ENCODE measurements around the gene TC2N.

The TC2N gene

GRCh38 chr14:91844029-91844428 is 23.3 kb downstream of the TC2N start:
- ChIA-PET POLR2A (no interaction called here), CTCF (no interaction called here)
- TF ChIP-seq CTCF (IDR thresholded peaks at IDR 0.05; ENCODE audit: control extremely low read depth, extremely low read depth, low read depth, missing control alignments): no peak
- DNase-seq (ENCODE audit: extremely low spot score): no peak

GRCh38 chr14:91843437-91843836 is 23.9 kb downstream of the TC2N start:
- DNase-seq (ENCODE audit: extremely low spot score): no peak
- POLR2A ChIA-PET: no interaction called here
- no peak for TF ChIP-seq CTCF (IDR thresholded peaks at IDR 0.05; ENCODE audit: control extremely low read depth, extremely low read depth, low read depth, missing control alignments)
- CTCF ChIA-PET: no interaction called here

GRCh38 chr14:91841065-91841464 is 26.3 kb downstream of the TC2N start:
- DNase-seq (ENCODE audit: extremely low spot score): no peak
- ChIA-PET POLR2A (no interaction called here), CTCF (interaction anchor here (1.0 to 1.7 kb wide), 3 partner anchors 15 to 70 kb away, joined by 3 to 5 read pairs (median 3); no protein-coding TSS in a partner anchor)
- TF ChIP-seq CTCF (IDR thresholded peaks at IDR 0.05; ENCODE audit: control extremely low read depth, extremely low read depth, low read depth, missing control alignments): no peak

- ChIA-PET CTCF (no interaction called here), POLR2A (no interaction called here)
- no peak for DNase-seq (ENCODE audit: extremely low spot score)
- no peak for TF ChIP-seq CTCF (IDR thresholded peaks at IDR 0.05; ENCODE audit: control extremely low read depth, extremely low read depth, low read depth, missing control alignments)
Measured at GRCh38 chr14:91839749-91840148, 27.6 kb downstream of the TC2N start.

GRCh38 chr14:91837076-91837475 is 30.3 kb downstream of the TC2N start:
- POLR2A ChIA-PET: no interaction called here
- CTCF ChIA-PET: no interaction called here
- TF ChIP-seq CTCF (IDR thresholded peaks at IDR 0.05; ENCODE audit: control extremely low read depth, extremely low read depth, low read depth, missing control alignments): no peak
- DNase-seq (ENCODE audit: extremely low spot score): no peak

GRCh38 chr14:91835920-91836843 is 31.2 kb downstream of the TC2N start:
- CTCF ChIA-PET: interaction anchor here (0.9 kb wide), 1 partner anchor 11 kb away, joined by 3 read pairs; no protein-coding TSS in a partner anchor
- no peak for TF ChIP-seq CTCF (IDR thresholded peaks at IDR 0.05; ENCODE audit: control extremely low read depth, extremely low read depth, low read depth, missing control alignments)
- DNase-seq (ENCODE audit: extremely low spot score): peak; percentile 87
- POLR2A ChIA-PET: no interaction called here
